ENCODE results near the gene RHOH.
A peak's percentile ranks its signal among the peaks of the same experiment; 100 is the strongest.
"Not testable (repeated sequence)": the region's sequence is repeated elsewhere in the genome, so short reads cannot be mapped to it uniquely, and the experiment has no call there.

Gene RHOH

DNA sequence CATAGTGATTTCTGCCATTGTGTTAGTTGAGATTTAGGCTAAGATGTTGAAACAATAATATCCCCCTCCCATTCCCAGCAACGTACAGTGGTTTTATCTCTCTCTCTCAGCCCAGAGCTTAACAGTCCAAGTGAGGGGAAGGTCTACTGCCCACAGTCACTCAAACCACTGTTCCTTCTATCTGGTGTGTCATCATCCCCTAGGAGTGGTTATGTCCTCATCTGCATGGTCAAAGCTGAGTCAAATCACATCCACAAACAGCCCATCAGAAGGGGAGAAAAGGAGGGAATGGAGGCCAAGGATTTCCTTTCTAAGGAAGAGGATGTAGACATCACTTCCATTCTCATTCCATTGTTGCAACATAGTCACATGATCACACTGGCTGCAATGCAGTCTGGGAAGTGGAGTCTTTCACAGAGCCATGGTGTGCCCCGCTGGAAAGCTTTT is 95.5 kb downstream of the RHOH start:
- H3K4me3 ChIP-seq (ENCODE audit: low read length), result no peak overlapping the region
- TF ChIP-seq, protein P1, sequence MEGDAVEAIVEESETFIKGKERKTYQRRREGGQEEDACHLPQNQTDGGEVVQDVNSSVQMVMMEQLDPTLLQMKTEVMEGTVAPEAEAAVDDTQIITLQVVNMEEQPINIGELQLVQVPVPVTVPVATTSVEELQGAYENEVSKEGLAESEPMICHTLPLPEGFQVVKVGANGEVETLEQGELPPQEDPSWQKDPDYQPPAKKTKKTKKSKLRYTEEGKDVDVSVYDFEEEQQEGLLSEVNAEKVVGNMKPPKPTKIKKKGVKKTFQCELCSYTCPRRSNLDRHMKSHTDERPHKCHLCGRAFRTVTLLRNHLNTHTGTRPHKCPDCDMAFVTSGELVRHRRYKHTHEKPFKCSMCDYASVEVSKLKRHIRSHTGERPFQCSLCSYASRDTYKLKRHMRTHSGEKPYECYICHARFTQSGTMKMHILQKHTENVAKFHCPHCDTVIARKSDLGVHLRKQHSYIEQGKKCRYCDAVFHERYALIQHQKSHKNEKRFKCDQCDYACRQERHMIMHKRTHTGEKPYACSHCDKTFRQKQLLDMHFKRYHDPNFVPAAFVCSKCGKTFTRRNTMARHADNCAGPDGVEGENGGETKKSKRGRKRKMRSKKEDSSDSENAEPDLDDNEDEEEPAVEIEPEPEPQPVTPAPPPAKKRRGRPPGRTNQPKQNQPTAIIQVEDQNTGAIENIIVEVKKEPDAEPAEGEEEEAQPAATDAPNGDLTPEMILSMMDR (conservative IDR thresholded peaks at IDR 0.05; ENCODE audit: low read length), result no peak
- DNase-seq (ENCODE audit: low read depth), result peak; percentile 26

DNA sequence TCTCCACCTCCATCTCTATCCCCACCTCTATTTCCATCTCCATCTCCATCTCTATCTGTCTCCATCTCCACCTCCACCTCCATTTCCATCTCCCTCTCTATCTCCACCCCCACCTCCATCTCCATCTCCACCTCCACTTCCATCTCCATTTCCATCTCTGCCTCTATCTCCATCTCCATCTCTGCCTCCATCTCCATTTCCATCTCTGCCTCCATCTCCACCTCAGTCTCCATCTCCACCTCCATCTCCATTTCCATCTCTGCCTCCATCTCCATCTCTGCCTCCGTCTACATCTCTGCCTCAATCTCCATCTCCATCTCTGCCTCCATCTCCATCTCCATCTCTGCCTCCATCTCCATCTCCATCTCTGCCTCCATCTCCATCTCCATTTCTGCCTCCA is 97.5 kb downstream of the RHOH start:
- TF ChIP-seq, protein P1 (conservative IDR thresholded peaks at IDR 0.05; ENCODE audit: low read length), result no peak
- H3K4me3 ChIP-seq (ENCODE audit: low read length), result no peak overlapping the region
- DNase-seq (ENCODE audit: low read depth), result no peak

DNA sequence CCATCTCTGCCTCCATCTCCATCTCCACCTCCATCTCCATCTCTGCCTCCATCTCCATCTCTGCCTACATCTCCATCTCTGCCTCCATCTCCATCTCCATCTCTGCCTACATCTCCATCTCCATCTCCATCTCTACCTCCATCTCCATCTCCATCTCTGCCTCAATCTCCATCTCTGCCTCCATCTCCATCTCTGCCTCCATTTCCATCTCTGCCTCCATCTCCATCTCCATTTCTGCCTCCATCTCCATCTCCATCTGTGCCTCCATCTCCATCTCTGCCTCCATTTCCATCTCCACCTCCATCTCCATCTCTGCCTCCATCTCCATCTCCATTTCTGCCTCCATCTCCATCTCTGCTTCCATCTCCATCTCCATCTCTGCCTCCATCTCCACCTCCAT is 98.2 kb downstream of the RHOH start:
- not testable (repeated sequence) for DNase-seq (ENCODE audit: low read depth); H3K4me3 ChIP-seq (ENCODE audit: low read length)

DNA sequence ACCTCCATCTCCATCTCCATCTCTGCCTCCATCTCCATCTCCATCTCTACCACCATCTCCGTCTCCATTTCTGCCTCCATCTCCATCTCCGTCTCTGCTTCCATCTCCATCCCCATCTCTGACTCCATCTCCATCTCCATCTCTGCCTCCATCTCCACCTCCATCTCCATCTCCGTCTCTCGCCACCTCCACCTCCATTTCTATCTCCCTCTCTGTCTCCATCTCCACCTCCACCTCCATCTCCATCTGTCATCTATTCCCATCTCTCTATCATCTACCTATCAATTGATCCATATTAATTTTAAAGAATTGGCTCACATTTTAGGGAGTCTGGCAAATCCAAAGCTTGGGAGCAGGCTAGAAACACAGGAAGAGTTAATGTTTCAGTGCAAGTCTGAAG is 98.7 kb downstream of the RHOH start:
- no peak overlapping the region for H3K4me3 ChIP-seq (ENCODE audit: low read length)
- TF ChIP-seq, protein P1 (conservative IDR thresholded peaks at IDR 0.05; ENCODE audit: low read length), result no peak
- DNase-seq (ENCODE audit: low read depth), result no peak

All from AG10803 (cell line).